GM21360 (cell line): ENCODE data around the gene MAP1S.
"Not testable (repeated sequence)": the region's sequence is repeated elsewhere in the genome, so short reads cannot be mapped to it uniquely, and the experiment has no call there.

ENCODE experiments used
- ATAC-seq: cut with Tn5 transposase; IDR thresholded peaks from one replicate; pipeline ENCODE4 v1.9.1; 2021; ENCODE audit warnings: mild to moderate bottlenecking, moderate library complexity; ENCODE audit not compliant: unreplicated experiment

Gene MAP1S

DNA sequence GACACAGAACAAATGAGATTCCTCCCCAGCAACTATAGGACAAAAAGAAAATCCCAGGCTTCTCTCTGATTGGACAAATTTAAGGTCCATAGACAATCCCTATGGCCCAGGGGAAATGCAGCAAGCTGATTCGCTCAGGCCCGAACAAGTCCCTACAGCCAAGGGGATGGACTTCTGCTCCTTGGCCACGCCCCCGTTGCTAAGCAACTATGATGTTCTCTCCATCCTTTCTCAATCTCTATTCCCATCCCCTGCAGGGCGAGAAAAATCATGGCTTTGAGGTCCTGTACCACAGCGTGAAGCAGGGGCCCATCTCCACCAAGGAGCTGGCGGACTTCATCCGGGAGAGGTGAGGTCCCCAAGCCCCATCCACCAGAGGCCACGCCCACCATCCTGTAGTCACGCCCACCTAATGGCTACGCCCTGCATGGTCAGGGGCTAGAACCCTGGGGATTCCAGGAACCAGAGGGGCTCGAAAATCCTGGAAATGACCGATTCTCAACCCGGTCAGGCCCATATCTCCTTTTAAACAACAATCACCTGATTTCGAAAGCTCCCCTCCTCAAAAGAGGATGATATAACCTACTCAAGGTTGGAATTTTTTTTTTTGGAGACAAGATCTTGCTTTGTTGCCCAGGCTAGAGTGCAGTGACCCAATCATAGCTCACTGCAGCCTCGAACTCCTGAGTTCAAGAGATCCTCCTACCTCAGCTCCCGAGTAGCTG, 43.4 kb downstream of the MAP1S start:
- ATAC-seq: no peak

- ATAC-seq: no peak
Observed at GRCh38 chr19:17764348-17764747, 45.1 kb downstream of the MAP1S start.

GRCh38 chr19:17765069-17765618, 45.9 kb downstream of the MAP1S start:
- ATAC-seq: no peak

DNA sequence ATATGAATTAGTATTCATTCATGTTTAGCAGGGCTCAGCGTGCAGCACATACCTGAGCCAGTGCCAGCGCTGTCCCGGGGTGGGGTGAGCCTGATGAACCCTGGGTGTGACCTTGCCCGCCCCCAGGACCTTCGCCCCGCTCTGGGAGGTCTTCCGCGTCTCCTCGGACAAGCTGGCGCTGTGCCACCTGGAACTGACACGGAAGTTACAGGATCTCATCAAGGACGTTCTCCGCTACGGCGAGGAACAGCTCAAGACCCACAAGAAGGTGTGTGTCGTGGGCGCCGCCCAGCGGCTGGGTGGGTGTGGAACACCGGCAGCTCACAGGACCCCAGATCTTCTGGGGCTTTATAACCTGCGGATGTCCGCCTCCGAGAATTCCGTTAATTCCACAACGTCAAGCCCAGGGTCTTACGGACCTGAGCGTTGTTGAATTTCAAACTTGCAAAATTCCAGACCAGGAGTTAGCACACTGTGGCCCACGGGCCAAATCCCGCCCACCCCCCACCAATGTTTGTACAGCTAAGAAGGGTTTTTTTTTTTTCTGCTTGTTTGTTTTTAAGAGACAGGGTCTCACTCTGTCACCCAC, 47.4 kb downstream of the MAP1S start:
- no peak for ATAC-seq

DNA sequence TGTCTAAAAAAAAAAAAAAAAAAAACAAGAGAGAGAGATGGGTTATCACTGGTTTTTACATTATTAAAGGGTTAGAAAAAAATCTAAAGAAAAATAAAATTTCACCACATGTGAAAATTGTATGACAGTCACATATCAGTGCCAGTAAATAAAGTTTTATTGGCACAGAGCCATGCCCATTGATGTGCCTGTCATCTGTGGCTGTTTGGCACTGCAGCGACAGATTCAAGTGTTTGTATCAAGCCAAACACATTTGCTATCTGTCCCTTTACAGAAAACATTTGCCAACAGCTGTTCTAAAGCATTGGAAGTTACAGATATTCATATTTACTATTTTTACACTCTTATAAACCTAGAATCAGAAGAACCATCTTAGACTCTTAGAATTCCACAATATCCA, 48.3 kb downstream of the MAP1S start:
- ATAC-seq: no peak

DNA sequence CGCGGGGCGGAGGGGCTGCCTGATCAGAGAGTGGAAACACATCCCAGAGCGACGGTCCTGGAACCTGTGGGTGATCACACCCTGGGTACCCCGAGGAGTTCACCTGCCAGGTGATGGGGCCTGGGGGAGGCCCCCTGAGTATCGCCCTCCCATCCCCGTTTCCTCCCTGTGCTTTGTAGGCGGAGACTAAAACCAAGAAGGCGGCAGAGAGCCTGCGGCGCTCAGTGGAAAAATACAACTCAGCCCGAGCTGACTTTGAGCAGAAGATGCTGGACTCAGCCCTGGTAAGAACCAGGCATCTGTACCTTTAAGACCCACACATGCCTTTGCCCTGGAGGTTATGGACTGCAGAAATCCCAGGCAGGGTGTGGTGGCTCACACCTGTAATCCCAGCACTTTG, 51.3 kb downstream of the MAP1S start:
- no peak for ATAC-seq

GRCh38 chr19:17772172-17772571, 52.9 kb downstream of the MAP1S start:
- no peak for ATAC-seq

DNA sequence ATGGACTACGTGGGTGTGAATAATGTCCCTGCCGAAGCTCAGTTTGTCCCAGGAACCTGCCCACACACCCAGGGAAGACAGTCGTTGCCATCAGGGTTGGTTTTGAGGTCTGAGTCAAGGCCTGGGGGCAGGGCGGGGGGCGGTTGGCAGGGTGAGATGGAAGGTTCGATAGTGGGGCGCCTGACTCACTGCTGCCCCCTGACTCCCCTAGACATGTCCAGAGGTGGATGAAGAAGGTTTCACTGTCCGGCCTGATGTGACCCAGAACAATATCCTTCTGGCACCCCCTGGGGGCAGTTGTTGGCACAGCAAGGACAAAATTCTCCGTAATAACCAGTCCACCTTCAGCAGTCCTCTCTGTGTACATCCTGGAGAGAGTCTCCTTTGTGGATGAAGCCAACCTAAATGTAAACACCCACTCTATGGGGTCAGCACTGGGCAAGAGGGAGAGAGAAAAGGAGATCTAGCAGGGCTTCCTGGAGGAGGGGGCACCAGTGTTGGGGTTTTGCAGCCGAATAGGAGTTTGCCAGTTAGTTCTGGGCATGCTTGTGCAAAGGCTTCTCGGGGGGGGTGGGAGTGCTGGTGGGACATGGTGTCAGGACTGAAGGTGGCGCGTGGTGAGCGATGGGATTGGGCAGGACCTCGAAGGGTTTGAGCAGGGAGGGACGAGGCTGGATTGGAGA, 56.1 kb downstream of the MAP1S start:
- ATAC-seq: no peak

DNA sequence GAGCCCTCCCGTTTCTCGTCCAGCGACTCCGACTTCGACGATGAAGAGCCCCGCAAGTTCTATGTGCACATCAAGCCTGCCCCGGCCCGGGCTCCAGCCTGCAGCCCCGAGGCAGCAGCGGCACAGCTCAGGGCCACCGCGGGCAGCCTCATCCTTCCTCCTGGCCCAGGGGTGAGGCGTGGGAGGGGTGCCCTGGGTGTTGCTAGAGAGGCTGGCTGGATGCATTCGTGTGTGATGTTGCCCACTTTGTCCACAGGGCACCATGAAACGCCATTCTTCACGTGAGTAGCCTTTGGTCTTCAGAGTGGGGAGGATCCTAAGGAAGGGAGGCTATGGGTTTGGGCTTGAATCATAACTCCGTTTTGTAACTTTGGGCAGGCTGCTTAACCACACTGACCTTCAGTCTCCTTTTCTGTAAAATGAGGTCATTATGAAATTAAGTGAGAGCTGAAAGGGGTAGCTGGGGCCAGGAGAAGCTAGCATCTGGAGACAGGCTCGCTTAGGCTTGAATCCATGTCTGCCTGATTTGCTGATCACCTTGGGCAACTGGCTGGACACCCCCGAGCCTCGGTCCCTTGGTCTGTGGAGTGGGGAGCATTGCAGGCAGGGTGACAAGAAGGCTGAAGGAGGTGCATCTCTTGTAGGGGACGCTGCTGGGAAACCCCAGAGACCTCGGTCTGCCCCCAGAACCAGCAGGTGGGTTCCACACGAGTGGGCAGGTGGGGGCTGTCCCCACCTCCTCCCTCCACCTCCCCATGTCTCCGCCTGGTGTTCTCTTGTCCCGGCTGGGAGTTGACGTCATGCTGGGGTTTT, 56.9 kb downstream of the MAP1S start:
- ATAC-seq: peak; percentile 56

GRCh38 chr19:17777840-17778239, 58.6 kb downstream of the MAP1S start:
- not testable (repeated sequence) for ATAC-seq

- ATAC-seq: no peak
Observed at GRCh38 chr19:17778251-17778967, 59.1 kb downstream of the MAP1S start.

DNA sequence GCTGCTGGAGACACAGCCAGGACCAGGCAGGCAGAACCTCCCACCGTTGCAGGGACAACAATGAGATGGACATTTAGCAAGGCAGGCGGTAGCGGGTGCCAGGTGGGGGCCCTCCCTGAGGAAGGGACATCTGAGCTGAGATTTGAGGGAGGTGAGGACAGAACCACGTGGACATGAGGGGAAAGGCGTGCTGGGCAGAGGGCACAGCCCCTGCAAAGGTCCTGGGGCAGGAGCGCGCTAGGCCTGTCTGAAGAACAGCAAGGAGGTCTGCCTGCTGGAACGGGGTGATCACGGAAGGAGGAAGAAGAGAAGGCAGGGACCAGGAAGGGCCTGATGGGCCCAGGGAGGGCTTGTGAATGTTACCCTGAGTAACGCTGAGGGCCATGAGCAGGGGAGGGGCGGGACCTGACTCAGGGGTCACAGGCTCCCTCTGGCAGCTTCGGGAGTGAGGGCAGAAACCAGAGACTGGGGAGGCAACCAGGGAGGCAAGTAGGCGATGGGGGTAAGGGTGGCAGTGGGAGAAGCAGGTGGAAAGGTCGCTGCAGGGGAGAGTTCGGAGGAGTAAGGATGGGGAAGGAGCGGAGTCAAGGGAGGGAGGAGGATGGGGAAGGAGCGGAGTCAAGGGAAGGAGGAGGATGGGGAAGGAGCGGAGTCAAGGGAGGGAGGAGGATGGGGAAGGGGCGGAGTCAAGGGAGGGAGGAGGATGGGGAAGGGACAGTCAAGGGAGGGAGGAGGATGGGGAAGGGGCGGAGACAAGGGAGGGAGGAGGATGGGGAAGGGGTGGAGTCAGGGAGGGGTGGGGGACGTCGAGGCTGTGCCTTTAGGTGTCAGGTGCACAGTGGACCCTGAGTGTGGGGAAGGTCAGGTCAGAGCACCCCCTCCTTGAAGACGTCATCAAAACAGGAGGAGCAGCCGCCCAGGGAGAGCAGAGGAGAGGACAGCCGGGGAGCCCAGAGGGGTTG, 60.0 kb downstream of the MAP1S start:
- no peak for ATAC-seq

GRCh38 chr19:17780781-17781180, 61.5 kb downstream of the MAP1S start:
- no peak for ATAC-seq

GRCh38 chr19:17783721-17784120, 64.4 kb downstream of the MAP1S start:
- not testable (repeated sequence) for ATAC-seq
